ENCODE results near the gene ABTB2. TPM values are rescaled to one million over a fixed set of nuclear protein-coding genes. Genes with fewer than 3 reads are reported as not detected.

The ABTB2 gene
- total and polyA plus RNA-seq, 2 donors (not counting 1 experiment from before 2014, with no cell fraction given) = 1.0 to 5.8 TPM

DNA sequence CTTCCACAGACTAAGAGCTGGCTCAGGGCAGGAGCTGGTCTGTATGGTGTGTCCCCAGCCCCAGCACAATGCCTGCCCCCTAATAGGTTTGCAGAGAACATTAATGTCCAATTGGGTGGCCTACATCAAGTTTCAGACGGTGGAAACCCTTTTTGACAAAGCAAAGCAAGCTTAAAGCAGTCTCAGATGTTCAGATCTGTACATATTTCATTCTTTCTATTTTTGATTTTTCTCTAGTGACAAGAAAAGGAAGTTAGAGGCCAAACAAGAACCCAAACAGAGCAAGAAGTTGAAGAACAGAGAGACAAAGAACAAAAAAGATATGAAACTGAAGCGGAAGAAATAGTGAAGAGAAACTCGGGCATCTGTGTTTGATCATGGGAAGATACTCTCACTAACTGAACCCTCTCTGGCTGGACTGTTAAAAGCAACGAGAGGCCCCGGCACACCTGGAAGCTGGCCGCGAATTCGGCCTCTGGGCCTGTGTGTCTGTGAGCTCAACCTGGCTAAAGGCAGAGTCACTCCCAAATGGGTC is 211.9 kb downstream of the ABTB2 start:
- H3K36me3 ChIP-seq (ENCODE audit: control insufficient read depth, insufficient read depth, low read length) = peaks cover 16% of the 10 kb centered on the region
- no peak overlapping the region for H3K27ac ChIP-seq (ENCODE audit: insufficient read depth, low read length)
- no peak overlapping the region for H3K9ac ChIP-seq (ENCODE audit: insufficient read depth, low read length)
- DNase-seq (ENCODE audit: low read depth in 2 of 2) = no peak
- no peaks in the 10 kb centered on the region for H4K20me1 ChIP-seq (ENCODE audit: control insufficient read depth, extremely low read depth, insufficient read depth, low read length)
- no peaks in the 10 kb centered on the region for H3K27me3 ChIP-seq (ENCODE audit: control insufficient read depth, insufficient read depth, low read length)
- peaks cover 5% of the 10 kb centered on the region for H3K4me1 ChIP-seq (ENCODE audit: control insufficient read depth, extremely low read depth, insufficient read depth, low read length)
- H3K9me3 ChIP-seq (ENCODE audit: control insufficient read depth, insufficient read depth, low read depth, low read length) = no peaks in the 10 kb centered on the region
- H3K79me2 ChIP-seq (ENCODE audit: control insufficient read depth, insufficient read depth, low read length) = no peaks in the 10 kb centered on the region
- no peak overlapping the region for H3K4me3 ChIP-seq (replicated peaks in 1 of 4; ENCODE audit: control extremely low read depth in 1 of 4, insufficient read depth in 1 of 4, low read depth in 3 of 4, low read length in 4 of 4)
- H2AFZ ChIP-seq (ENCODE audit: low read length) = no peak overlapping the region
- no peak overlapping the region for H3K4me2 ChIP-seq (ENCODE audit: extremely low read depth, insufficient read depth, low read length)
- TF ChIP-seq, protein P1, sequence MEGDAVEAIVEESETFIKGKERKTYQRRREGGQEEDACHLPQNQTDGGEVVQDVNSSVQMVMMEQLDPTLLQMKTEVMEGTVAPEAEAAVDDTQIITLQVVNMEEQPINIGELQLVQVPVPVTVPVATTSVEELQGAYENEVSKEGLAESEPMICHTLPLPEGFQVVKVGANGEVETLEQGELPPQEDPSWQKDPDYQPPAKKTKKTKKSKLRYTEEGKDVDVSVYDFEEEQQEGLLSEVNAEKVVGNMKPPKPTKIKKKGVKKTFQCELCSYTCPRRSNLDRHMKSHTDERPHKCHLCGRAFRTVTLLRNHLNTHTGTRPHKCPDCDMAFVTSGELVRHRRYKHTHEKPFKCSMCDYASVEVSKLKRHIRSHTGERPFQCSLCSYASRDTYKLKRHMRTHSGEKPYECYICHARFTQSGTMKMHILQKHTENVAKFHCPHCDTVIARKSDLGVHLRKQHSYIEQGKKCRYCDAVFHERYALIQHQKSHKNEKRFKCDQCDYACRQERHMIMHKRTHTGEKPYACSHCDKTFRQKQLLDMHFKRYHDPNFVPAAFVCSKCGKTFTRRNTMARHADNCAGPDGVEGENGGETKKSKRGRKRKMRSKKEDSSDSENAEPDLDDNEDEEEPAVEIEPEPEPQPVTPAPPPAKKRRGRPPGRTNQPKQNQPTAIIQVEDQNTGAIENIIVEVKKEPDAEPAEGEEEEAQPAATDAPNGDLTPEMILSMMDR (conservative IDR thresholded peaks at IDR 0.05 in 1 of 2, IDR thresholded peaks at IDR 0.05 in 1 of 2; ENCODE audit: low read depth in 1 of 2, low read length in 2 of 2) = no peak
- TF ChIP-seq EZH2 (IDR thresholded peaks at IDR 0.05; ENCODE audit: low read length, missing control alignments) = no peak

DNA sequence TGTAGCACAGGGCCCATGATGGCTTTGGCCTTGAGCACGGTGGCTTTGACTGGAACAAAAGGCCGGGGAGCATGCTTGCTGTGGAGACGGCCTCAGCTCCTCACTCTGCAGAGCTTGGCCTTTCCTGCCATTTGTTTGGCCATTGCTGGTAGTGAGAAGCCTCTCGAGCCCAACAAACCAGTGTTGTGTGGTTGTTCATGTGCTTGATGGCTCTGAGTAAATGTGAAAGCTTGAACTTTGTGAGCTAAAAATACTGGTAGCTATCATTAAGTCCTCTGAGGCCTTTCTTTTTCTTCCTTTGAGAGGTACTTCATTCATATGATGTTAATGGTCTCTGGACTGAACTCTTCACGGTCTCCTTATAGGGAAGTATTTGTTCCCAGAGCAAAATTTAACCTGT is 212.7 kb downstream of the ABTB2 start:
- H3K36me3 ChIP-seq (ENCODE audit: control insufficient read depth, insufficient read depth, low read length) = peaks cover 23% of the 10 kb centered on the region
- TF ChIP-seq, protein P1 (conservative IDR thresholded peaks at IDR 0.05 in 1 of 2, IDR thresholded peaks at IDR 0.05 in 1 of 2; ENCODE audit: low read depth in 1 of 2, low read length in 2 of 2) = no peak
- TF ChIP-seq EZH2 (IDR thresholded peaks at IDR 0.05; ENCODE audit: low read length, missing control alignments) = no peak
- no peaks in the 10 kb centered on the region for H3K79me2 ChIP-seq (ENCODE audit: control insufficient read depth, insufficient read depth, low read length)
- no peak overlapping the region for H3K9ac ChIP-seq (ENCODE audit: insufficient read depth, low read length)
- no peaks in the 10 kb centered on the region for H3K4me1 ChIP-seq (ENCODE audit: control insufficient read depth, extremely low read depth, insufficient read depth, low read length)
- no peaks in the 10 kb centered on the region for H3K27me3 ChIP-seq (ENCODE audit: control insufficient read depth, insufficient read depth, low read length)
- no peak overlapping the region for H3K27ac ChIP-seq (ENCODE audit: insufficient read depth, low read length)
- no peak overlapping the region for H2AFZ ChIP-seq (ENCODE audit: low read length)
- DNase-seq (ENCODE audit: low read depth in 2 of 2) = no peak
- H3K9me3 ChIP-seq (ENCODE audit: control insufficient read depth, insufficient read depth, low read depth, low read length) = no peaks in the 10 kb centered on the region
- no peak overlapping the region for H3K4me3 ChIP-seq (replicated peaks in 1 of 4; ENCODE audit: control extremely low read depth in 1 of 4, insufficient read depth in 1 of 4, low read depth in 3 of 4, low read length in 4 of 4)
- no peak overlapping the region for H3K4me2 ChIP-seq (ENCODE audit: extremely low read depth, insufficient read depth, low read length)
- no peaks in the 10 kb centered on the region for H4K20me1 ChIP-seq (ENCODE audit: control insufficient read depth, extremely low read depth, insufficient read depth, low read length)

DNA sequence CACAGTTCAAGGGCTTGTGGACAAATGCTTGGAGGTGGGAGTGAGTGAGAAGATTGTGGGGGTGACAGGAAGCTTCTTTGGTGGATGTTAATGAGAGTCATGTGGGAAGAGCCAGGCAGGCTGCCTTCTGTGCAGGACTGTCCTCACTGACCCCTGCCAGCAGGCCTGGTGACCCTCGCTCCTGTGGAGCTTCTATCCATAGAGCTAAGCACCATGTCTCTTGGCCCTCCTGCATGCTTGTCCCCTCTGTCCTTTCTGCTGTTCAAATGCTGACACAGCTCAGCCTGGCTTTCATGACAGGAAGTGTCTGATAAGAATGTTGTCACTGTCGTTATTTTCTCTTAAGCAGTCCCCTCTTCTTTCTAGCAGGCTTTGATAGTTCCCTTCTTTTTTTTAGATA is 214.8 kb downstream of the ABTB2 start:
- Histone ChIP-seq H3K36me3 (ENCODE audit: control insufficient read depth, insufficient read depth, low read length) (peaks cover 32% of the 10 kb centered on the region), H3K4me2 (ENCODE audit: extremely low read depth, insufficient read depth, low read length) (no peak overlapping the region), H3K9me3 (ENCODE audit: control insufficient read depth, insufficient read depth, low read depth, low read length) (no peaks in the 10 kb centered on the region), H2AFZ (ENCODE audit: low read length) (no peak overlapping the region), H3K4me1 (ENCODE audit: control insufficient read depth, extremely low read depth, insufficient read depth, low read length) (no peaks in the 10 kb centered on the region), H3K27ac (ENCODE audit: insufficient read depth, low read length) (no peak overlapping the region), H4K20me1 (ENCODE audit: control insufficient read depth, extremely low read depth, insufficient read depth, low read length) (no peaks in the 10 kb centered on the region), H3K27me3 (ENCODE audit: control insufficient read depth, insufficient read depth, low read length) (no peaks in the 10 kb centered on the region), H3K79me2 (ENCODE audit: control insufficient read depth, insufficient read depth, low read length) (no peaks in the 10 kb centered on the region), H3K4me3 (replicated peaks in 1 of 4; ENCODE audit: control extremely low read depth in 1 of 4, insufficient read depth in 1 of 4, low read depth in 3 of 4, low read length in 4 of 4) (no peak overlapping the region), H3K9ac (ENCODE audit: insufficient read depth, low read length) (no peak overlapping the region)
- TF ChIP-seq, protein P1 (conservative IDR thresholded peaks at IDR 0.05 in 1 of 2, IDR thresholded peaks at IDR 0.05 in 1 of 2; ENCODE audit: low read depth in 1 of 2, low read length in 2 of 2) = no peak
- TF ChIP-seq EZH2 (IDR thresholded peaks at IDR 0.05; ENCODE audit: low read length, missing control alignments) = no peak
- no peak for DNase-seq (ENCODE audit: low read depth in 2 of 2)
